HUES48 (cell line): ENCODE results near the gene NCLN.
A peak's percentile ranks its signal among the peaks of the same experiment; 100 is the strongest.
"Not testable (repeated sequence)": the region's sequence is repeated elsewhere in the genome, so short reads cannot be mapped to it uniquely, and the experiment has no call there.

Experiments
- H3K27ac ChIP-seq: one replicate; pipeline ENCODE4 v1.7.0; 2013; ENCODE audit warnings: low read depth, low read length, inconsistent platforms
- H3K27me3 ChIP-seq: 2 replicates; pipeline ENCODE4 v1.6.1; 2013; ENCODE audit warnings: mild to moderate bottlenecking, low read length; ENCODE audit not compliant: control insufficient read depth, insufficient read depth
- H3K36me3 ChIP-seq: 2 replicates; pipeline ENCODE4 v1.6.1; 2013; ENCODE audit warnings: low read length; ENCODE audit not compliant: control insufficient read depth, insufficient read depth
- H3K4me1 ChIP-seq: 2 replicates; pipeline ENCODE4 v1.6.1; 2013; ENCODE audit warnings: mild to moderate bottlenecking, low read length; ENCODE audit not compliant: control insufficient read depth, insufficient read depth
- H3K4me3 ChIP-seq: 2 replicates; pipeline ENCODE4 v1.5.1; 2013; ENCODE audit warnings: mild to moderate bottlenecking, low read depth, low read length
- H3K9ac ChIP-seq: 2 replicates; pipeline ENCODE4 v1.6.1; 2013; ENCODE audit warnings: mild to moderate bottlenecking, low read depth, low read length, moderate library complexity
- H3K9me3 ChIP-seq: 2 replicates; pipeline ENCODE4 v1.6.1; 2013; ENCODE audit warnings: low read length; ENCODE audit not compliant: control insufficient read depth, insufficient read depth

Gene NCLN

GRCh38 chr19:3220576-3220975 is 34.8 kb downstream of the NCLN start:
- H3K4me1 ChIP-seq, result no peaks in the 10 kb centered on the region
- H3K27me3 ChIP-seq, result no peaks in the 10 kb centered on the region
- H3K27ac ChIP-seq, result no peak overlapping the region
- no peaks in the 10 kb centered on the region for H3K9me3 ChIP-seq
- no peak overlapping the region for H3K4me3 ChIP-seq
- no peaks in the 10 kb centered on the region for H3K36me3 ChIP-seq
- no peak overlapping the region for H3K9ac ChIP-seq

GRCh38 chr19:3221576-3221975 is 35.8 kb downstream of the NCLN start:
- H3K27me3 ChIP-seq, H3K9me3 ChIP-seq, H3K4me3 ChIP-seq, H3K36me3 ChIP-seq, H3K27ac ChIP-seq, H3K4me1 ChIP-seq, H3K9ac ChIP-seq: not testable (repeated sequence)

GRCh38 chr19:3222709-3223108 is 37.0 kb downstream of the NCLN start:
- Histone ChIP-seq H3K4me1 (no peaks in the 10 kb centered on the region; the same call in 1 of the 2 replicates), H3K36me3 (no peaks in the 10 kb centered on the region), H3K27ac (no peak overlapping the region), H3K9ac (no peak overlapping the region), H3K4me3 (no peak overlapping the region), H3K27me3 (0 out of 2 replicates have a peak, but pooled peaks cover 9% of the 10 kb centered on the region), H3K9me3 (no peaks in the 10 kb centered on the region)

- peak within 1 kb of the TSS; percentile 69 for H3K4me3 ChIP-seq
- H3K27me3 ChIP-seq, result 0 out of 2 replicates have a peak, but pooled peaks cover 9% of the 10 kb centered on the region
- H3K9ac ChIP-seq, result no peak within 1 kb of the TSS
- H3K9me3 ChIP-seq, result no peaks in the 10 kb centered on the region
- no peak within 1 kb of the TSS for H3K27ac ChIP-seq
- H3K36me3 ChIP-seq, result no peaks in the 10 kb centered on the region
- H3K4me1 ChIP-seq, result peaks cover 6% of the 10 kb centered on the region
Measured at GRCh38 chr19:3224346-3225168, 38.8 kb downstream of the NCLN start, which contains the start of gene CELF5. Gene CELF5 (plus strand): TSS chr19:3224661. CDS start chr19:3224740, 79 bp downstream.

GRCh38 chr19:3225169-3225485 is 39.4 kb downstream of the NCLN start:
- Histone ChIP-seq H3K36me3 (no peaks in the 10 kb centered on the region), H3K9me3 (no peaks in the 10 kb centered on the region), H3K4me1 (peaks cover 6% of the 10 kb centered on the region), H3K27ac (no peak overlapping the region), H3K27me3 (0 out of 2 replicates have a peak, but pooled peaks cover 9% of the 10 kb centered on the region), H3K9ac (no peak overlapping the region), H3K4me3 (peak overlapping the region; percentile 51; the same call in 1 of the 2 replicates)

- Histone ChIP-seq H3K27me3 (0 out of 2 replicates have a peak, but pooled peaks cover 9% of the 10 kb centered on the region), H3K4me1 (peaks cover 6% of the 10 kb centered on the region), H3K9me3 (no peaks in the 10 kb centered on the region), H3K9ac (no peak overlapping the region), H3K36me3 (no peaks in the 10 kb centered on the region), H3K4me3 (peak overlapping the region; percentile 51), H3K27ac (no peak overlapping the region)
Measured at GRCh38 chr19:3225677-3226093, 40.0 kb downstream of the NCLN start.

GRCh38 chr19:3227054-3227626 is 41.4 kb downstream of the NCLN start:
- H3K27ac ChIP-seq, result no peak overlapping the region
- H3K27me3 ChIP-seq, result 0 out of 2 replicates have a peak, but pooled peaks cover 9% of the 10 kb centered on the region
- peaks cover 6% of the 10 kb centered on the region for H3K4me1 ChIP-seq
- H3K9me3 ChIP-seq, result no peaks in the 10 kb centered on the region
- H3K4me3 ChIP-seq, result no peak overlapping the region
- H3K36me3 ChIP-seq, result no peaks in the 10 kb centered on the region
- H3K9ac ChIP-seq, result no peak overlapping the region

GRCh38 chr19:3229346-3229743 is 43.6 kb downstream of the NCLN start:
- Histone ChIP-seq H3K27me3 (0 out of 2 replicates have a peak, but pooled peaks cover 9% of the 10 kb centered on the region), H3K36me3 (no peaks in the 10 kb centered on the region), H3K27ac (no peak overlapping the region), H3K9me3 (no peaks in the 10 kb centered on the region), H3K4me1 (peaks cover 6% of the 10 kb centered on the region), H3K9ac (no peak overlapping the region), H3K4me3 (no peak overlapping the region)

- Histone ChIP-seq H3K9me3 (no peaks in the 10 kb centered on the region), H3K4me3 (no peak overlapping the region), H3K27ac (no peak overlapping the region), H3K9ac (no peak overlapping the region), H3K27me3 (0 out of 2 replicates have a peak, but pooled peaks cover 9% of the 10 kb centered on the region), H3K4me1 (peaks cover 6% of the 10 kb centered on the region), H3K36me3 (no peaks in the 10 kb centered on the region)
Measured at GRCh38 chr19:3229888-3230496, 44.3 kb downstream of the NCLN start.

GRCh38 chr19:3231288-3231687 is 45.6 kb downstream of the NCLN start:
- H3K4me3 ChIP-seq, result no peak overlapping the region
- no peaks in the 10 kb centered on the region for H3K9me3 ChIP-seq
- no peaks in the 10 kb centered on the region for H3K36me3 ChIP-seq
- H3K9ac ChIP-seq, result no peak overlapping the region
- H3K4me1 ChIP-seq, result peaks cover 6% of the 10 kb centered on the region
- H3K27ac ChIP-seq, result no peak overlapping the region
- H3K27me3 ChIP-seq, result 0 out of 2 replicates have a peak, but pooled peaks cover 3% of the 10 kb centered on the region

- Histone ChIP-seq H3K9ac (no peak overlapping the region), H3K4me1 (peaks cover 2% of the 10 kb centered on the region), H3K36me3 (no peaks in the 10 kb centered on the region), H3K27me3 (no peaks in the 10 kb centered on the region), H3K9me3 (no peaks in the 10 kb centered on the region), H3K27ac (no peak overlapping the region), H3K4me3 (no peak overlapping the region)
Measured at GRCh38 chr19:3233116-3233515, 47.4 kb downstream of the NCLN start.
